Measurements from ENCODE around the gene LEUTX.

DNA sequence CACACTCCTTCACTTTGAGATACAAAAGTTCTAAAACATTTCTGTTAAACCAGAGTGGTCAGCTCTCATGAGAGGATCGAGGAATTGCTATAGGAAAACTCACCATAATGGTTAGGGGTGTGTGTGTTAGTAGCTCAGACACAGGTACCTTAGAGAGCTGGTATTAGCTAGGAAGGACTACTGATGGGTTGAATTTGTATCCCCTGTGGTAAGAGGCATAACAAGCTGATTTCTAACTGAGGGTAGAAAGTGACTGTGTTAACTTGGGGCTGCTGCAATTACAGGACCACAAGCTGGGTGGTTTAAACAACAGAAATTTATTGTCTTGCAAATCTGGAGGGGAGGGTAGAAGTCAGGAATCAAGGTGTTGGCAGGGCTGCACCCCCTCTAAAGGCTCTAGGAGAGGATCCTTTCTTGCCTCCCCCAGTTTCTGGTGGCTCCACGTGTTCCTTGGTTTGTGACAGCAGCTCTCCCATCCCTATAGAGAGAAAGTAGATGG, 17.4 kb downstream of the LEUTX start:
- no peak for TF ChIP-seq RAD21 (IDR thresholded peaks at IDR 0.05)
- no peak for TF ChIP-seq CTCF (IDR thresholded peaks at IDR 0.05; ENCODE audit: low read depth, low read length, missing input control)
- no peak for TF ChIP-seq FOXA1 (IDR thresholded peaks at IDR 0.05)
- TF ChIP-seq ZBTB33 (IDR thresholded peaks at IDR 0.05): no peak
- TF ChIP-seq, protein P1, sequence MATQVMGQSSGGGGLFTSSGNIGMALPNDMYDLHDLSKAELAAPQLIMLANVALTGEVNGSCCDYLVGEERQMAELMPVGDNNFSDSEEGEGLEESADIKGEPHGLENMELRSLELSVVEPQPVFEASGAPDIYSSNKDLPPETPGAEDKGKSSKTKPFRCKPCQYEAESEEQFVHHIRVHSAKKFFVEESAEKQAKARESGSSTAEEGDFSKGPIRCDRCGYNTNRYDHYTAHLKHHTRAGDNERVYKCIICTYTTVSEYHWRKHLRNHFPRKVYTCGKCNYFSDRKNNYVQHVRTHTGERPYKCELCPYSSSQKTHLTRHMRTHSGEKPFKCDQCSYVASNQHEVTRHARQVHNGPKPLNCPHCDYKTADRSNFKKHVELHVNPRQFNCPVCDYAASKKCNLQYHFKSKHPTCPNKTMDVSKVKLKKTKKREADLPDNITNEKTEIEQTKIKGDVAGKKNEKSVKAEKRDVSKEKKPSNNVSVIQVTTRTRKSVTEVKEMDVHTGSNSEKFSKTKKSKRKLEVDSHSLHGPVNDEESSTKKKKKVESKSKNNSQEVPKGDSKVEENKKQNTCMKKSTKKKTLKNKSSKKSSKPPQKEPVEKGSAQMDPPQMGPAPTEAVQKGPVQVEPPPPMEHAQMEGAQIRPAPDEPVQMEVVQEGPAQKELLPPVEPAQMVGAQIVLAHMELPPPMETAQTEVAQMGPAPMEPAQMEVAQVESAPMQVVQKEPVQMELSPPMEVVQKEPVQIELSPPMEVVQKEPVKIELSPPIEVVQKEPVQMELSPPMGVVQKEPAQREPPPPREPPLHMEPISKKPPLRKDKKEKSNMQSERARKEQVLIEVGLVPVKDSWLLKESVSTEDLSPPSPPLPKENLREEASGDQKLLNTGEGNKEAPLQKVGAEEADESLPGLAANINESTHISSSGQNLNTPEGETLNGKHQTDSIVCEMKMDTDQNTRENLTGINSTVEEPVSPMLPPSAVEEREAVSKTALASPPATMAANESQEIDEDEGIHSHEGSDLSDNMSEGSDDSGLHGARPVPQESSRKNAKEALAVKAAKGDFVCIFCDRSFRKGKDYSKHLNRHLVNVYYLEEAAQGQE (IDR thresholded peaks at IDR 0.05): no peak
- TF ChIP-seq TAF1 (conservative IDR thresholded peaks at IDR 0.05): no peak
- TF ChIP-seq, protein P2, sequence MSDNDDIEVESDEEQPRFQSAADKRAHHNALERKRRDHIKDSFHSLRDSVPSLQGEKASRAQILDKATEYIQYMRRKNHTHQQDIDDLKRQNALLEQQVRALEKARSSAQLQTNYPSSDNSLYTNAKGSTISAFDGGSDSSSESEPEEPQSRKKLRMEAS (IDR thresholded peaks at IDR 0.05): no peak
- TF ChIP-seq YY1 (IDR thresholded peaks at IDR 0.05): no peak
- no peak for TF ChIP-seq GABPA (IDR thresholded peaks at IDR 0.05 in 1 of 2, conservative IDR thresholded peaks at IDR 0.05 in 1 of 2)
- TF ChIP-seq ATF3 (IDR thresholded peaks at IDR 0.05): no peak
- no peak for TF ChIP-seq FOXA2 (IDR thresholded peaks at IDR 0.05)

All from liver (tissue), 3 donors.